ENCODE data around the gene MUTYH.

GRCh38 chr1:45282351-45282750 is 57.9 kb downstream of the MUTYH start:
- no peak for TF ChIP-seq CTCF (IDR thresholded peaks at IDR 0.05)
- no peak for TF ChIP-seq EZH2phosphoT487 (IDR thresholded peaks at IDR 0.05)

All from neural progenitor cell (in vitro differentiated cells).